ENCODE measurements around the gene NOS3.
A peak's percentile ranks its signal among the peaks of the same experiment; 100 is the strongest.

Gene NOS3

DNA sequence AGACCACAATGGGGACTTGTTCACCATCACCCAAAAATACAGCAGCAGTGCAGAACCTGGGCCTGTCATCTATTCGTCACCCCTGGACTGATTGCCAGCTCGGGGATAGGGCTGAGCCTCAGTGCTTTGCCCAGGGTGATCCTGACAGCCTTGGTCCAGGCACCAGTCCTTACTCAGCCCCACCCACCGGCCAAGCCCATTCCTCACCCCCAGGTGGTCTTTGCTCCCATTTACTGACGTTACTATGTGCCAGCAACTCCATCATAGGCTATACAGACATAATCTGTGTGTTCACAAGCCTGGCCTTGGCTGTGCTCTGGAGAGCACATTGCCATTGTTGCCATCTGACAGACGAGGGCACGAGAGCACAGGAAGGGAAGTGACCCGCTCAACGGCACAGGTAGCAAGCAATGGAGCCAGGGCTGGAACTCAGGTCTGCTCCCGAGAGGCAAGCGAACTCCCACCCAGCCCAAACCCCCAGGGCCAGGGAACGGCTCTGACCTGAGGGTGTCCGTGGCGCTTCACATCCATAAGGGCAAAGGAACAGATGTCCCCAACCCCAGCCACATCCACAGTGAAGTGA is 26.6 kb downstream of the NOS3 start:
- no peak overlapping the region for H3K4me3 ChIP-seq (ENCODE audit: low read length)
- DNase-seq (ENCODE audit: low read depth), result no peak
- no peak for TF ChIP-seq CTCF (IDR thresholded peaks at IDR 0.05; ENCODE audit: insufficient read depth, low read depth, low read length, missing control alignments)

- peak; percentile 51 for DNase-seq (ENCODE audit: low read depth)
- no peak overlapping the region for H3K4me3 ChIP-seq (ENCODE audit: low read length)
- TF ChIP-seq CTCF (IDR thresholded peaks at IDR 0.05; ENCODE audit: insufficient read depth, low read depth, low read length, missing control alignments), result peak; percentile 74
These were observed 27.2 kb downstream of the NOS3 start for GRCh38 chr7:151017953-151018420.

DNA sequence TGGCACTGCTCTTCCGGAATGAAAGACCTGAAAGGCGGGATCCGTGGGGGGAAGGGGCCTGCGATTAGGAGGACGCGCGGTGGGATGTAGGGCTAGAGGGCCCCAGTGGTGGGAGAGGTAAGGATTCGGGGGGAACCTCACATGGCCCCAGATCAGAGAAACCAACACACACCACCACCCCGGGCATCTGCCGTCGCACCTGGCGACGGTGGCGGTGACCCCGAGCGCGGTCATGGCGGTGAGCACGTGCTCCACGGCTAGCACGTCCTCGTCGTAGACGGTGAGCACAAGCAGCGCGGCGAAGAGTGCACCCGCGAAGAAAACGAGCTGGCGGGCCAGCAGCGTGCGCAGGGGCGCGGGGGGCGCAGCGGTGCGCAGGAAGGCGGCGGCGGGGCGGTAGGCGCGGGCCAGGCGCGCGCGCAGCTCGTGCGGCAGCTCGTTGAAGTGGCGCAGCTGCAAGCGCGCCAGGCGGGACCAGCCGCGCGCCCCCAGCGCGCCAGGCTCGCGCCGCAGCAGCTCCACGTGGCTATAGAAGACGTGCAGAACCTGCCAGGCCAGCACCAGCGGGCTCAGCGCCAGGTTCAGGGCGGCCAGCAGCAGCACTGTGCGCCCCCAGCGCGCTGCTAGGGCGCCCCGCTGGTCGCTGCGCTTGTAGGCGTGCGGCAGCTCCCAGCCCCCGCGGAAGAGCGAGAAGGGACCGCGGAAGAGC is 27.8 kb downstream of the NOS3 start:
- peak; percentile 48 for DNase-seq (ENCODE audit: low read depth)
- peak overlapping the region; percentile 4 for H3K4me3 ChIP-seq (ENCODE audit: low read length)
- no peak for TF ChIP-seq CTCF (IDR thresholded peaks at IDR 0.05; ENCODE audit: insufficient read depth, low read depth, low read length, missing control alignments)

GRCh38 chr7:151019130-151019447 is 28.3 kb downstream of the NOS3 start:
- no peak overlapping the region for H3K4me3 ChIP-seq (ENCODE audit: low read length)
- DNase-seq (ENCODE audit: low read depth), result no peak
- no peak for TF ChIP-seq CTCF (IDR thresholded peaks at IDR 0.05; ENCODE audit: insufficient read depth, low read depth, low read length, missing control alignments)

GRCh38 chr7:151020231-151020630 is 29.4 kb downstream of the NOS3 start:
- H3K4me3 ChIP-seq (ENCODE audit: low read length), result no peak overlapping the region
- no peak for TF ChIP-seq CTCF (IDR thresholded peaks at IDR 0.05; ENCODE audit: insufficient read depth, low read depth, low read length, missing control alignments)
- no peak for DNase-seq (ENCODE audit: low read depth)

GRCh38 chr7:151023232-151023631 is 32.4 kb downstream of the NOS3 start:
- H3K4me3 ChIP-seq (ENCODE audit: low read length), result no peak overlapping the region
- no peak for TF ChIP-seq CTCF (IDR thresholded peaks at IDR 0.05; ENCODE audit: insufficient read depth, low read depth, low read length, missing control alignments)
- DNase-seq (ENCODE audit: low read depth), result no peak
